Cerebellar nuclear complex (tissue), 1 donor: ENCODE data around the gene SUSD2.
"Not testable (repeated sequence)": the region's sequence is repeated elsewhere in the genome, so short reads cannot be mapped to it uniquely, and the experiment has no call there.

Experiments used
- DNase-seq, 2 experiments: peaks; one replicate each; lab custom pipeline; 2025; lab: John Stamatoyannopoulos, UW

SUSD2 gene

DNA sequence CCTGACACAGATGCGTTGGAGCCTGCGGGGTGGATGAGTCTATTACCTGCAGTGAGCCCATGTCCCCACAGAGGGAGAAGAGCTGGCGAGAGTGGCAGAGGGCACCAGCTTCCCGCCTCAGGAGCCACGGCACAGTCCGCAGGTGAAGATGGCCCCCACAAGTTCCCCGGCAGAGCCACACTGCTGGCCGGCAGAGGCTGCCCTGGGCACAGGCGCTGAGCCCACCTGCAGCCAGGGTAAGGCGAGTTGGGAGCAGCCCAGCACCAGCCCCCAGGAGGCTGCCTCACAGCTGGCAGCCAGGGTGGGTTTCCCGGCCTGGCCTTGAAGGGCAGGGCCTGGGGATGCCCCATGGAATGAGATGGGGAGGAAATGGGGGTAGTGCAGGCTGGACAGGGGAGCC is 5.2 kb upstream of the SUSD2 start:
- no peak for DNase-seq

GRCh38 chr22:24176630-24177029 is 4.7 kb upstream of the SUSD2 start:
- no peak for DNase-seq

- no peak for DNase-seq
Observed at GRCh38 chr22:24177045-24177444, 4.2 kb upstream of the SUSD2 start.

DNA sequence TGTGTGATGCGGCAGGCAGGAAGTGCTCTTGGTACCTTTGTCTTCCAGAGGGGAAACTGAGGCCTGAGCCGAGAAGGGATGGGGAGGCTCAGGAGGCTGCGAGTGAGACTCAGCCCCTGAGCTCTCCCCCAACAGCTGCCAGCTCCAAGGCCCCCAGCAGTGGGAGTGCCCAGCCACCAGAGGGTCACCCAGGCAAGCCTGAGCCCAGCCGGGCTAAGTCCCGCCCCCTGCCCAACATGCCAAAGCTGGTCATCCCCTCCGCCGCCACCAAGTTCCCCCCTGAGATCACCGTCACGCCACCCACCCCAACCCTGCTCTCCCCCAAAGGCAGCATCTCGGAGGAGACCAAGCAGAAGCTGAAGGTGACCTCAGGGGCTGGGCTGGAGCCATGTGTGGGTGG is 3.8 kb upstream of the SUSD2 start:
- DNase-seq, result no peak

DNA sequence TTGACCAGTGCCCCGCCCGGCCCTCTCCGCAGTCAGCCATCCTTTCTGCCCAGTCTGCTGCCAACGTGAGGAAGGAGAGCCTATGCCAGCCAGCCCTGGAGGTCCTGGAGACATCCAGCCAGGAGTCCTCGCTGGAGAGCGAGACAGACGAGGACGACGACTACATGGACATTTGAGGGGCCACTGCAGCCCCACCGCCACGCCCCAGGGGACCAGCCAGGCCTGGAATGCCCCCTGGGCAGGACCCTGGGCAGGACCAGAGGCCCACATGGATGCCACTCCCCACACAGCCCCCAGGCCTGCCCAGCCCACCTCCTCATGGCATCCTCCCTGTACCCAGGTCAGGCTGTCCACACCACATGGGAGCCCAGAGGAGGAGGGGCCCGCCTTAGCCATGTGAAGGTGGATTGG is 3.3 kb upstream of the SUSD2 start:
- DNase-seq, result no peak

DNA sequence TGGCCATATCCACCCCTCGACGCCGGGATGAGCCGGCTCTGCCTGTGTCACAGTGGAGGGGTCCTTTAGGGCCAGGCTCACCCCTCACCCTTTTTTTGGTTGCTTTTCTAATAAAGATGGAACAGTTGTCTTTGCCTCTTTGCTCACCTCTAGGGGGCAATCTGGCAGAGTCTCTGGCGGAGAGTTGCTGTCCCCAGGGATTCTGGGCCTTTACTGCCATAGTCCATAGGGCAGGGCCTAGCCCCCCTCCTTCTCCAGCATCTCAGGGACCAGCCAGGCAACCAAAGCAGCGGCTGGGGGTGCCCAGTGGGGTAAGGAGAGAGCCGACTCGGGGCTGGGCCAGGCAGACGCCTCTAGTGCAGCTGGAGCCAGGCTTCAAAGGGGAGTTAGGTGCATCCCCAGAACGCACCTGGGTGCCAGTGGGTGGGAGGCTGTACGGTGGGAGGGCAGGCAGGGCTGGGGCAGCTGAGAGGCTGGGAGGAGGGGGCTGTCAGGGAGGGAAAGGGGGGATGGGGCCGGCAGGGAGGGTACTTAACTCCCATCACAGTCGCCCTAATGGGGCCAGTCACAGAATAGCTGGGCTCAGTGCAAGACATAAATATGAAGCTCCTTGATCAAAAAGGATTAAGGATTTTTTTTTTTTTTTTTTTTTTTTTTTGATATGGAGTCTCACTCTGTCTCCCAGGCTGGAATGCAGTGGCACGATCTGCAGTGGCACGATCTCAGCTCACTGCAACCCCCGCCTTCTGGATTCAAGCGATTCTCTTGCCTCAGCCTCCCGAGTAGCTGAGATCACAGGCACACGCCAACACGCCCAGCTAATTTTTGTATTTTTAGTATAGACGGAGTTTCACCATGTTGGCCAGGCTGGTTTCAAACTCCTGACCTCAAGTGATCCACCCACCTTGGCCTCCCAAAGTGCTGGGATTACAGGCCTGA is 2.5 kb upstream of the SUSD2 start:
- no peak for DNase-seq

GRCh38 chr22:24179478-24180210 is 1.6 kb upstream of the SUSD2 start:
- DNase-seq, result no peak

DNA sequence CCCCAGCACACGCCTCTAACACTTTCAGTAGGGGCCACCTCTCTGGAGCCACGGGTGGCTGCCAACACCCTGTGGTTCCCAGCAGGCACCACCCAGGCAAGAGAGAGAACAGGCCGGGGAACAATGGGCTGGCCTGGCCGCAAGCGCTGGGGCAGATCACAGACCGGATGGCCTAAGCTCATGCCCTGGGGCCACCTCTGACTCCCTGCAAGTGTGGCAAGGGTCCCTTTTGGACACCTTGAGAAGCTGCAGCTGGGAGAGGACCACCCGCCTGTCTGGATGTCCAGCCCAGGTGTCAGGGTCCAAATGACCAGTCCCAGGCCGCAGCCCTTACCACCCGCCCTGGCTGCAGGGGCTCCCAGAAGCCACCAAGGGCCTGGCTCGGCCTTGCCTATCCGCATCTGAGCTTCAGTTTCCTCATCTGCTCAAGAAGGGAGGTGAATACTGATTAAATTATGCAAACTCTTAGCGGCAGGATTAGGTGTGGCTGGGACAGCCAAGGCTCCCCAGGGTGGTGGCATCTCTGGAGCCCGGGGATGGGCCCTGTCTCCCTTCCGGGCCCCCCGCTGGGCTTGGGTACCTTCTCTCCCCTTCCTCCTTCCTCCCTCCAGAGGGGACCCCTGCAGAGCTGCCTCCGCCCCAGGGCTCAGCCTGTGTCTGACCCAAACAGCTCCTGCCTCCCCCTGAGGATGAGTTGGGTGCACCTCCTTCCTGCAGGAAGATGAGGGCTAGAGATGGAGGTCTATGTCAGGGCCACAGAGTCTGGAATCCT is 785 bp upstream of the SUSD2 start:
- no peak for DNase-seq

GRCh38 chr22:24181996-24182899 is 961 bp downstream of the SUSD2 start:
- peak in 1 of 2 experiments; percentile 24 for DNase-seq

GRCh38 chr22:24182900-24183246 is 1.6 kb downstream of the SUSD2 start:
- DNase-seq, result not testable (repeated sequence)

DNA sequence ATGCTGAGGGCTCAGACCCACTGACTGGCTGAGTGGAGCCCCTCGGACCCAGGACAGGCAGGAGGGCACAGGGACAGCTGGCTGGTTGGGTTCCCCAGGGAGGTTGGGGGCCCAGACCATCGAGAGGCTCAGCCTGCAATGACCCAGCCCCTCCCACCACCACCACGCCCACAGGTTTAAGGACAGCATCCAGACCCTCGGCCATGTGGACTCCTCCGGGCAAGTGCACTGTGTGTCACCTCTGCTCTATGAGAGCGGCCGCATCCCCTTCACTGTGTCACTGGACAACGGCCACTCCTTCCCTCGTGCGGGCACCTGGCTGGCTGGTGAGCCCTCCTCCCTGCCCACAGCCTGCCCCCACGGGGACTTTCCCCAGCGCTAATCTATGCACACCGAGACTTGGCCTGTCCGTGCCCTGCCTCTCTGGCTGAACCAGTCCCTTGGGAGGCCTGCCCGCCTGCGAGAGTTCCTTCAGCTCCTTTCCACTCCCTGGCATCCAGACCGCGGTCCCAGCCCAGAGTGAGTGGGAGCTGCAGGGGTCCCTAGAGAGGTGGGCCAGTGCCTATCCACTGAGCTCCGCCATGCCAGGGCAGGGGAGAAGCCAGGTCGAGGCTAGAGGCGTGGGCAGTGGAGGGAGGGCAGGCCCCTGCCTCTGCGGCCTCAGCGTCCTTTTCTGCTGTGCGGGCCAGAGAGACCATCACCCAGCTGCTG is 2.2 kb downstream of the SUSD2 start:
- DNase-seq, result no peak

DNA sequence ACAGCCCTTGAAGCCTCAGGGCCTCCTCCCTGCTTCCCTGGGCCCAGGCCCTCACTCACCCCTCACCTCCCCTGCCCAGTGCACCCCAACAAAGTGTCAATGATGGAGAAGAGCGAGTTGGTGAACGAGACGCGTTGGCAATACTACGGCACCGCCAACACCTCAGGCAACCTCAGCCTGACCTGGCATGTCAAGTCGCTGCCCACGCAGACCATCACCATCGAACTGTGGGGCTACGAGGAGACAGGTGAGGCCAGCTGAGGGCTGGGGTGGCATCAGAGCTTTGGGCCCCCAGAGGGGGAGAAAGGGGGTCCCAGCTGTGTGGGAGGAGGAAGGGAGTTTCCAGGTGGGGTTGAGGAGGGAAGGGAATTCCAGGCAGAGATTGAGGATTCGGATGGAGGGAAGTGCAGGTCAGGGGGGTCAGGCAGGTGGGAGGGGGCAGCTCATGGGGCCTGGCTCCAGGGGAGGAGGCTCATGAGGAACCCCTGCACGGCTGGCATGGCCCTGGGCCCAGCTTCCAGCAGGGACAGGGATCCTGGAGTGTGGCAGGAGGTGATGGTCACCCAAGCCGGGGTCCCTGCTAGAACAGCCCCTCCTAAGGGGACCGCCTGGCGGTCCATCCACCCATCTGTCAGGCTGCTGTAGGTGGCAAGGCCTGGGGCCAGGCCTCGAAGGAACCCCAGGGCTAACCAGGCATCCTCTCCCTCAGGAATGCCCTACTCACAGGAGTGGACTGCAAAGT is 2.9 kb downstream of the SUSD2 start:
- no peak for DNase-seq

DNA sequence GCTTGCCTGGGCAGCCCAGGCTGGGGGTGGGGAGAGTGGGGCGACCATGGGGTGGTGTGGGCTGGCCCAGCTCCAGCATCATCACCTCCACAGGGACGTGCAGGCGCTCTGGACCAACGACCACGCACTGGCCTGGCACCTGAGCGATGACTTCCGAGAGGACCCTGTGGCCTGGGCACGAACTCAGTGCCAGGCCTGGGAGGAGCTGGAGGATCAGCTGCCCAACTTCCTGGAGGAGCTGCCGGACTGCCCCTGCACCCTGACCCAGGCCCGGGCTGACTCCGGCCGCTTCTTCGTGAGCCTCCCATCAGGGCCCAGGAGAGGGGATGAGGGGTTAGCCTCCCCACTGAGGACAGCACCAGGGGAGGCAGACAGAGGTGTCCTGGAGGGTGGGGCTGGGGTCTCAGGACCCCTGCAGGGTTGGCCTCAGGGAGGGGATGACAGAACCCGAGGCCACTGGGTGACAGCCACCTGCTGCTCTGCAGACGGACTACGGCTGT is 3.8 kb downstream of the SUSD2 start:
- no peak for DNase-seq

DNA sequence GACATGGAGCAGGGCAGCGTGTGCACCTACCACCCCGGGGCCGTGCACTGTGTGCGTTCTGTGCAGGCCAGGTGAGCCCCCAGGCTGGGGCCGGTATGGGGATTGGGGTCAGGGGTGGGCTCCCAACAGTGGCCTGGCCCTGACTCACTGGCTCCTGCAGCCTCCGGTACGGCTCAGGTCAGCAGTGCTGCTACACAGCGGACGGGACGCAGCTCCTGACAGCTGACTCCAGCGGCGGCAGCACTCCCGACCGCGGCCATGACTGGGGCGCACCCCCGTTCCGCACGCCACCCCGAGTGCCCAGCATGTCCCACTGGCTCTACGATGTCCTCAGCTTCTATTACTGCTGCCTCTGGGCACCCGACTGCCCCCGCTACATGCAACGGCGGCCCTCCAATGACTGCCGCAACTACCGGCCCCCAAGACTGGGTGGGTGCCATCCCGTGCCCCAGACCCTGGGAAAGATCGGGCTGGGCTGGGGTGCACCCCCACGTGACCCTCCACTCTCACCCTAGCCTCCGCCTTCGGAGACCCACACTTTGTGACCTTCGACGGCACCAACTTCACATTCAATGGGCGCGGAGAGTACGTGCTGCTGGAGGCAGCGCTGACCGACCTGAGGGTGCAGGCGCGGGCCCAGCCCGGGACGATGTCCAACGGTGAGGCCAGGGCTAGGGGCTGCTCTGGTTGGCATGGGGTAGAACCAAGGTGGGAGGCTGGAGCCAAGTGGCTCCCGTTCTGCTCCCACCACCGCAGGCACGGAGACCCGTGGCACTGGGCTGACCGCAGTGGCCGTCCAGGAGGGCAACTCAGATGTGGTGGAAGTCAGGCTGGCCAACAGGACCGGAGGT is 4.4 kb downstream of the SUSD2 start:
- DNase-seq, result no peak

DNA sequence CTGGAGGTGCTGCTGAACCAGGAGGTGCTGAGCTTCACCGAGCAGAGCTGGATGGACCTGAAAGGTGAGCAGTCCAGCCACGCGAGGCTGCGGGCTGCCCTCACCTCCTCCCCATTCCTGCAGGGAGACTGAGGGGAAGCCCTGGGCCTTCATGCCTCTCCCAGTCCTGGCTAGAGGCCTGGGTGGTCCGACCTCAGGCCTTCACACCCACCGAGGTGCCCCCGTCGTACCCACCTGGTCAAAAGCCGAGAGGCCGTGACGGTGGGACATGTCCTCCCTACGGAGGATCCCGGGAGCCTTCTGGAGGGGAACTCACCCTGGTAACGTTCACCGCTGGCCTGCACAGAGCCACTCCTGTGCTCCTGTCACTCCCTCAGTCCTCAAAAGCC is 5.1 kb downstream of the SUSD2 start:
- no peak for DNase-seq

- no peak for DNase-seq
Observed at GRCh38 chr22:24186892-24187670, 5.8 kb downstream of the SUSD2 start.

- DNase-seq, result no peak
Observed at GRCh38 chr22:24187731-24188644, 6.7 kb downstream of the SUSD2 start.
